ENCODE results near the gene ZNF805. TPM values are rescaled to one million over a fixed set of nuclear protein-coding genes. Genes with fewer than 3 reads are reported as not detected.
"Not testable (repeated sequence)": the region's sequence is repeated elsewhere in the genome, so short reads cannot be mapped to it uniquely, and the experiment has no call there.

The ZNF805 gene
- total and polyA plus RNA-seq, 7 donors, result under 0.01 to 21.6 (median 11.8) TPM

DNA sequence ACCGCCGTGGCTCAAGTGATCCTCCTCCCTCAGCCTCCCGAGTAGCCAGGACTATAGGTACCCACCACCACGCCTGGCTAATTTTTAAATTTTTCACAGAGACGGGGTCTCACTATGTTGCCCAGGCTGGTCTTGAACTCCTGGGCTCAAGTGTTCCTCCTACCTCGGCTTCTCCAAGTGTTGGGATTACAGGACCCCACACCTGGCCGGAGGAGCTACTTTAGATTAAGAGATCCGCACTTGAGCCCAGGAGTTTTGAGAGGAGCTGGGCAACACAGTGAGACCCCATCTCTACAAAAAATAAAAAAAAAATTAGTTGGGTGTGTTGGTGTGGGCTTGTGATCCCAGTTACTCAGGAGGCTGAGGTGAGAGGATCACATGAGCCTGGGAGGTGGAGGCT lies 30.8 kb downstream of the ZNF805 start:
- Histone ChIP-seq H3K27ac (no peak overlapping the region), H3K9me3 (no peaks in the 10 kb centered on the region), H3K4me3 (no peak overlapping the region), H3K27me3 (no peaks in the 10 kb centered on the region), H3K4me1 (no peaks in the 10 kb centered on the region), H3K36me3 (peaks cover 0 to 14% (median 0%) of the 10 kb centered on the region in 4 donors)
- TF ChIP-seq POLR2A (IDR thresholded peaks at IDR 0.05), result no peak
- TF ChIP-seq POLR2AphosphoS5 (IDR thresholded peaks at IDR 0.05), result no peak
- TF ChIP-seq, protein P1, sequence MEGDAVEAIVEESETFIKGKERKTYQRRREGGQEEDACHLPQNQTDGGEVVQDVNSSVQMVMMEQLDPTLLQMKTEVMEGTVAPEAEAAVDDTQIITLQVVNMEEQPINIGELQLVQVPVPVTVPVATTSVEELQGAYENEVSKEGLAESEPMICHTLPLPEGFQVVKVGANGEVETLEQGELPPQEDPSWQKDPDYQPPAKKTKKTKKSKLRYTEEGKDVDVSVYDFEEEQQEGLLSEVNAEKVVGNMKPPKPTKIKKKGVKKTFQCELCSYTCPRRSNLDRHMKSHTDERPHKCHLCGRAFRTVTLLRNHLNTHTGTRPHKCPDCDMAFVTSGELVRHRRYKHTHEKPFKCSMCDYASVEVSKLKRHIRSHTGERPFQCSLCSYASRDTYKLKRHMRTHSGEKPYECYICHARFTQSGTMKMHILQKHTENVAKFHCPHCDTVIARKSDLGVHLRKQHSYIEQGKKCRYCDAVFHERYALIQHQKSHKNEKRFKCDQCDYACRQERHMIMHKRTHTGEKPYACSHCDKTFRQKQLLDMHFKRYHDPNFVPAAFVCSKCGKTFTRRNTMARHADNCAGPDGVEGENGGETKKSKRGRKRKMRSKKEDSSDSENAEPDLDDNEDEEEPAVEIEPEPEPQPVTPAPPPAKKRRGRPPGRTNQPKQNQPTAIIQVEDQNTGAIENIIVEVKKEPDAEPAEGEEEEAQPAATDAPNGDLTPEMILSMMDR (IDR thresholded peaks at IDR 0.05), result no peak
- no peak for TF ChIP-seq EP300 (IDR thresholded peaks at IDR 0.05)
- intact Hi-C loops (cut with DNase I), result no loop called here
- DNase-seq, result no peak
- 98% methylated on average over 8 of the region's 8 CpGs for WGBS, 2 donors

DNA sequence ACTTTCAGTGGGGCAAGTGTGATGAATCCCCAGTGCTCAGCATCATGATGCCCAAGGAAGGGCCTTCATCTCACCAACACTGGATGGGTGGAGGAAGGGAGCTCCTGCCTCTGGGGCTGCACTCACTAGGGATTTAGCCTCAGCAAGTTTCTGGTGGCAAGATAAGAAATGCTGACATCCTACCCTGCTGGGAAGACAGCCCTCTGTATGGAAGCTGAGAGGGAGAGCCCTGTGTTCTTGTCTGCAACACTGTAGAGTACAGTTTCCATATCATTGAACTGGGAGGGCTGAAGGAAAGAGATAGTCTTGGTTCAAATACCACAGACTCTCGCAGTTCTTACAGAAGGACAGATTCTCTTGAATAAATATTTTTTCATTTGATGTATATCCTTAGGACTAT lies 32.6 kb downstream of the ZNF805 start:
- no peak for TF ChIP-seq POLR2A (IDR thresholded peaks at IDR 0.05)
- TF ChIP-seq, protein P1 (IDR thresholded peaks at IDR 0.05), result no peak
- TF ChIP-seq POLR2AphosphoS5 (IDR thresholded peaks at IDR 0.05), result no peak
- no peak for TF ChIP-seq EP300 (IDR thresholded peaks at IDR 0.05)
- DNase-seq, result no peak
- 90 to 96% methylated on average over 1 of the region's 1 CpG for WGBS, 2 donors
- Histone ChIP-seq H3K4me3 (no peak overlapping the region), H3K36me3 (peaks cover 0 to 17% (median 0%) of the 10 kb centered on the region in 4 donors), H3K27me3 (no peaks in the 10 kb centered on the region), H3K9me3 (no peaks in the 10 kb centered on the region), H3K4me1 (no peaks in the 10 kb centered on the region), H3K27ac (no peak overlapping the region)
- intact Hi-C loops (cut with DNase I), result no loop called here

DNA sequence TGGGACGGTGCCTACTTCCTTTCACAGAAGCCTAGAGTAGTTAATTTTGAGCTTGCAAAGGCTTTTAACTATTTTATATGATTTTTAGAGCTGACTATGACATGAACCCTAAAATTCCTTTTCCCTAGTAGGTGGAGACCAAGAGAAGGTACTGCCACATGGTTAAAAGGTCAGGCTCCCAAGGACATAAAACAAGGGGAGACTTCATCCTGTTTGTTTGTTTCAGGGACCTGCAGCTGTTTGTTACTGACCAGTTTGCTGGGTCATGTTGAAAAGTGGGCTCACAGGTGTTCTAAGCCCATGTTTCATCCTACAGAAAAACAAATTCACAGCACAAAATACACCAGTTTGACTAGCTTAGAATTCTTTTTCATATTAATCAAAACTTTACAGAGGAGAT lies 36.0 kb downstream of the ZNF805 start:
- intact Hi-C loops (cut with DNase I), result no loop called here
- WGBS, 2 donors, result 90 to 91% methylated on average over 1 of the region's 1 CpG
- H3K27ac ChIP-seq, result no peak overlapping the region
- H3K4me3 ChIP-seq, result no peak overlapping the region
- DNase-seq, result no peak
- H3K4me1 ChIP-seq, result peaks cover 0 to 16% (median 12%) of the 10 kb centered on the region in 4 donors
- no peaks in the 10 kb centered on the region for H3K9me3 ChIP-seq
- H3K27me3 ChIP-seq, result no peaks in the 10 kb centered on the region
- TF ChIP-seq POLR2A (IDR thresholded peaks at IDR 0.05) (no peak), EP300 (IDR thresholded peaks at IDR 0.05) (no peak), POLR2AphosphoS5 (IDR thresholded peaks at IDR 0.05) (no peak)
- TF ChIP-seq, protein P1 (IDR thresholded peaks at IDR 0.05), result no peak
- H3K36me3 ChIP-seq, result peaks cover 0 to 12% (median 0%) of the 10 kb centered on the region in 4 donors

DNA sequence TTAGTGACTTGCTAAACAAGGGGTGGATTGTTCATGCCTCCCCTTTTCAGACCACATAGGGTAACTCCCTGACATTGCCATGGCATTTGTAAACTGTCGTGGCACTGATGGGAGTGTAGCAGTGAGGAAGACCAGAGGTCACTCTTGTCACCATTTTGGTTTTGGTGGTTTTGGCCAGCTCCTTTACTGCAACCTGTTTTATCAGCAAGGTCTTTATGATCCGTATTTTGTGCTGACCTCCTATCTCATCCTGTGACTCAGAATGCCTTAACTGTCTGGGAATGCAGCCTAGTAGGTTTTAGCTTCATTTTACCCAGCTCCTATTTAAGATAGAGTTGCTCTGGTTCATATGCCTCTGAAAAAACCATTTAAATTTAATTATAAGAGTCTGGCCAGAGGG lies 38.0 kb downstream of the ZNF805 start:
- H3K4me3 ChIP-seq; H3K9me3 ChIP-seq; intact Hi-C loops (cut with DNase I); DNase-seq; H3K27me3 ChIP-seq: not testable (repeated sequence)
- peak overlapping the region in 1 of 4 donors; percentile 100 for H3K27ac ChIP-seq
- peaks cover 0 to 16% (median 0%) of the 10 kb centered on the region in 4 donors for H3K36me3 ChIP-seq
- H3K4me1 ChIP-seq, result peaks cover 0 to 35% (median 30%) of the 10 kb centered on the region in 4 donors
- 91 to 98% methylated on average over 2 of the region's 2 CpGs for WGBS, 2 donors

DNA sequence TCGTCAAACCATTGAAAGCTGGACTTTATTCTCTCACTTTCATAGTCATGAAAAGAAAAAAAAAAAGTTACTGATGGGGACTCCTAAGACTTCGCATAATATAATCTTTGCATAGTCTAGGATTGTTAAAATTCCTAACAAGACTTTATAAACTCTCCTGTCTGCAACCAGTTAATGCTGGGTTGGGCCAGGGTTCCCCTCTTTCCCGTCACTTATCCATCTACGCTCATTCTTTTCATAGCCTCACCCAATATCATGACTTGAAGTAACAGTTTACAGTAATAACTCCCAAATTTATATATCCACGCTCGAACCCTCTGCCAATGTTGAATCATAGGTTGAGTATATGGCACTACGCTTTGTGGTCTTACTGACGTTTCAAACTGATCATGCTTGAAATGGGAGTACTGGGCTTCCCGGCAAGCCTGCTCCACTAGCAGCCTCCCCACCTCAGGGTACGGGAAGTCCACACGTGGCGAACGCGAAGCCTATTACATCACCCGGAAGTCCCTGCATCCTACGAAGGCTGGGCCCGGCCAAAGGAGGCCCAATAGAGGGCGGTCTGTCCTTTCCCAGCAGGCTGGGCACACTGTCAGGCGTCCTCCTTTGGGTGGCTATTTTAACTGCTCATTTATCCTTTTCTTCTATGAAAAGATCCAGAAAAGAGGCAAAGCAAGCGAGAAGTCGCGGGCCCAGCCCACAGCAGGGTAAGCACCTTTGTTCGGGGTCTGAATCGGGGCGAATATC lies 39.2 kb downstream of the ZNF805 start:
- Histone ChIP-seq H3K4me3 (peak overlapping the region; percentile 82 to 97 (median 84)), H3K27me3 (no peaks in the 10 kb centered on the region), H3K9me3 (no peaks in the 10 kb centered on the region), H3K4me1 (peaks cover 0 to 44% (median 30%) of the 10 kb centered on the region in 4 donors), H3K36me3 (peaks cover 0 to 20% (median 1%) of the 10 kb centered on the region in 4 donors), H3K27ac (peak overlapping the region; percentile 95 to 100 (median 98))
- TF ChIP-seq EP300 (IDR thresholded peaks at IDR 0.05) (peak in 2 of 4 donors; percentile 82 to 85), POLR2A (IDR thresholded peaks at IDR 0.05) (peak in 1 of 2 donors; percentile 75), POLR2AphosphoS5 (IDR thresholded peaks at IDR 0.05) (peak; percentile 84 to 95 (median 90))
- TF ChIP-seq, protein P1 (IDR thresholded peaks at IDR 0.05), result no peak
- peak; percentile 96 for DNase-seq
- WGBS, 2 donors, result 5 to 7% methylated on average over 25 of the region's 25 CpGs
- intact Hi-C loops (cut with DNase I), result loop anchor here (1.0 to 5.0 kb wide), 3 partner anchors 38 to 87 kb away; partner anchors contain the start of genes ZNF264 and ZNF543
